H9 (cell line): ENCODE measurements around the gene PRR7. TPM values are rescaled to one million over a fixed set of nuclear protein-coding genes. Genes with fewer than 3 reads are reported as not detected.

Source experiments
- DNase-seq: peaks from one replicate; pipeline ENCODE4 v3.0.0-alpha.2; 2017
- H2AFZ ChIP-seq: one replicate; pipeline ENCODE4 v1.6.1; 2013; ENCODE audit warnings: mild to moderate bottlenecking, low read length, control low read depth, moderate library complexity
- H2AK5ac ChIP-seq: 2 replicates; pipeline ENCODE4 v1.6.1; 2013; ENCODE audit warnings: low read length, control low read depth, mixed read lengths; ENCODE audit not compliant: insufficient read length
- H2BK120ac ChIP-seq: one replicate; pipeline ENCODE4 v1.6.1; 2013; ENCODE audit warnings: low read depth, mild to moderate bottlenecking, low read length, control low read depth, inconsistent platforms; ENCODE audit not compliant: poor library complexity, severe bottlenecking
- H2BK12ac ChIP-seq: 2 replicates; pipeline ENCODE4 v1.6.1; 2013; ENCODE audit warnings: low read length, control low read depth, mixed read lengths, low read depth; ENCODE audit not compliant: insufficient read length
- H2BK15ac ChIP-seq: 2 replicates; pipeline ENCODE4 v1.6.1; 2013; ENCODE audit warnings: low read depth, low read length, control low read depth
- H2BK20ac ChIP-seq: one replicate; pipeline ENCODE4 v1.6.1; 2013; ENCODE audit warnings: low read depth, mild to moderate bottlenecking, low read length, control low read depth, inconsistent platforms; ENCODE audit not compliant: poor library complexity, severe bottlenecking
- H2BK5ac ChIP-seq: 2 replicates; pipeline ENCODE4 v1.6.1; 2013; ENCODE audit warnings: low read length, control low read depth, mixed read lengths; ENCODE audit not compliant: insufficient read length
- H3K14ac ChIP-seq: 2 replicates; pipeline ENCODE4 v1.6.1; 2013; ENCODE audit warnings: low read length, control low read depth; ENCODE audit not compliant: insufficient read depth
- H3K18ac ChIP-seq: 2 replicates; pipeline ENCODE4 v1.6.1; 2013; ENCODE audit warnings: low read depth, mild to moderate bottlenecking, mixed read lengths, low read length, control low read depth; ENCODE audit not compliant: insufficient read length
- H3K23ac ChIP-seq: 2 replicates; pipeline ENCODE4 v1.6.1; 2013; ENCODE audit warnings: low read length, control low read depth, mixed read lengths, low read depth; ENCODE audit not compliant: insufficient read length
- H3K23me2 ChIP-seq: 2 replicates; pipeline ENCODE4 v1.6.1; 2013; ENCODE audit warnings: low read depth, mild to moderate bottlenecking, mixed read lengths, low read length, control low read depth; ENCODE audit not compliant: insufficient read length, poor library complexity, severe bottlenecking
- H3K27ac ChIP-seq: 2 replicates; pipeline ENCODE4 v1.5.1; 2013; ENCODE audit warnings: low read length, control low read depth, mixed read lengths, low read depth; ENCODE audit not compliant: insufficient read length
- H3K27me3 ChIP-seq: 2 replicates; pipeline ENCODE4 v1.6.1; 2013; ENCODE audit warnings: low read length, control low read depth, inconsistent platforms; ENCODE audit not compliant: insufficient read depth
- H3K4ac ChIP-seq: 2 replicates; pipeline ENCODE4 v1.6.1; 2013; ENCODE audit warnings: low read depth, mild to moderate bottlenecking, control low read depth, inconsistent platforms, low read length, moderate library complexity
- H3K4me1 ChIP-seq: 2 replicates; pipeline ENCODE4 v1.6.1; 2013; ENCODE audit warnings: low read length, control low read depth, inconsistent platforms; ENCODE audit not compliant: insufficient read depth
- H3K4me2 ChIP-seq: 2 replicates; pipeline ENCODE4 v1.6.1; 2013; ENCODE audit warnings: low read length, control low read depth, mixed read lengths; ENCODE audit not compliant: insufficient read length, insufficient read depth
- H3K56ac ChIP-seq: 2 replicates; pipeline ENCODE4 v1.6.1; 2013; ENCODE audit warnings: low read depth, mild to moderate bottlenecking, mixed read lengths, low read length, control low read depth; ENCODE audit not compliant: insufficient read length
- H3K79me1 ChIP-seq: 2 replicates; pipeline ENCODE4 v1.6.1; 2013; ENCODE audit warnings: low read depth, mild to moderate bottlenecking, moderate library complexity, low read length, control low read depth, inconsistent platforms; ENCODE audit not compliant: insufficient read depth, poor library complexity, severe bottlenecking
- H3K79me2 ChIP-seq: 2 replicates; pipeline ENCODE4 v1.6.1; 2013; ENCODE audit warnings: low read length, control low read depth, inconsistent platforms; ENCODE audit not compliant: insufficient read depth
- H3K9ac ChIP-seq: 2 replicates; pipeline ENCODE4 v1.6.1; 2013; ENCODE audit warnings: low read length, control low read depth, mixed read lengths; ENCODE audit not compliant: insufficient read length; ENCODE audit errors: extremely low read depth
- H3K9me3 ChIP-seq: one replicate; pipeline ENCODE4 v1.6.1; 2013; ENCODE audit warnings: low read depth, low read length, inconsistent platforms; ENCODE audit not compliant: control insufficient read depth
- H3T11ph ChIP-seq: one replicate; pipeline ENCODE4 v1.6.1; 2013; ENCODE audit warnings: mild to moderate bottlenecking, low read length, control low read depth, inconsistent platforms
- H4K20me1 ChIP-seq: one replicate; pipeline ENCODE4 v1.6.1; 2013; ENCODE audit not compliant: control insufficient read depth, insufficient read length, insufficient read depth
- H4K5ac ChIP-seq: 2 replicates; pipeline ENCODE4 v1.6.1; 2013; ENCODE audit warnings: low read depth, mild to moderate bottlenecking, mixed read lengths, low read length, control low read depth; ENCODE audit not compliant: insufficient read length
- H4K8ac ChIP-seq: replicated peaks from 2 replicates; pipeline ENCODE4 v1.6.1; 2013; ENCODE audit warnings: low read length, control low read depth, mixed read lengths, low read depth; ENCODE audit not compliant: insufficient read length
- H4K91ac ChIP-seq: 2 replicates; pipeline ENCODE4 v1.6.1; 2013; ENCODE audit warnings: low read depth, mild to moderate bottlenecking, moderate library complexity, mixed read lengths, low read length, control low read depth; ENCODE audit not compliant: insufficient read length
- H3K27ac Mint-ChIP-seq, 3 experiments: 2 replicates in 2 of 3; 3 replicates in 1 of 3; pipeline ENCODE4 v1.8.0; 2020 to 2021; ENCODE audit warnings: mixed read lengths in 3 of 3, mild to moderate bottlenecking in 1 of 3, moderate library complexity in 1 of 3
- H3K27me3 Mint-ChIP-seq: 2 replicates; pipeline ENCODE4 v1.8.0; 2021; ENCODE audit warnings: low read depth, mild to moderate bottlenecking, moderate library complexity, mixed read lengths
- H3K36me3 Mint-ChIP-seq, 3 experiments: 2 replicates in 2 of 3; 3 replicates in 1 of 3; pipeline ENCODE4 v1.8.0; 2020 to 2021; ENCODE audit warnings: low read depth in 3 of 3, mixed read lengths in 3 of 3; ENCODE audit not compliant: insufficient read depth in 1 of 3
- H3K4me1 Mint-ChIP-seq, 2 experiments: 2 replicates each; pipeline ENCODE4 v1.8.0; 2020; ENCODE audit warnings: mixed read lengths in 2 of 2
- H3K4me3 Mint-ChIP-seq, 2 experiments: 2 replicates in 1 of 2; 3 replicates in 1 of 2; pipeline ENCODE4 v1.8.0; 2020 to 2021; ENCODE audit warnings: mild to moderate bottlenecking in 2 of 2, mixed read lengths in 2 of 2, moderate library complexity in 1 of 2
- H3K9me3 Mint-ChIP-seq, 2 experiments: 2 replicates in 1 of 2; 3 replicates in 1 of 2; pipeline ENCODE4 v1.8.0; 2020; ENCODE audit warnings: mild to moderate bottlenecking in 2 of 2, mixed read lengths in 2 of 2, moderate library complexity in 1 of 2
- WGBS: extraction: QIAGEN DNeasy Blood & Tissue Kit; methylation state at CpG from one replicate; pipeline ENCODE4 v1.1.7; 2013; ENCODE audit warnings: missing lambda C conversion rate, low lambda C conversion rate, mixed read lengths; ENCODE audit not compliant: insufficient read length; ENCODE audit errors: extremely low coverage; 5-methylcytosine and 5-hydroxymethylcytosine counted together
- total RNA-seq: library from RNA; stranded (reverse); gene quantifications from 2 replicates; pipeline ENCODE4 v1.2.1, GENCODE V29; 2021
- TF ChIP-seq, protein P1 (sequence below): fragments of 200-600 bp; sonication (generic); conservative IDR thresholded peaks from 3 replicates; pipeline ENCODE4 v1.8.0; 2021; ENCODE audit warnings: antibody characterized with exemption, mild to moderate bottlenecking

Gene PRR7
- total RNA-seq, 1 experiment from 2014 or later: 9.6 TPM

- no peak overlapping the region for H2BK120ac ChIP-seq
- no peak overlapping the region for H4K8ac ChIP-seq
- H2BK12ac ChIP-seq: no peak overlapping the region
- no peaks in the 10 kb centered on the region for H3K9me3 ChIP-seq
- no peak overlapping the region for H3K18ac ChIP-seq
- H4K91ac ChIP-seq: no peak overlapping the region
- Mint-ChIP-seq H3K36me3 (peaks cover 11 to 30% (median 19%) of the 10 kb centered on the region in 3 experiments), H3K27ac (no peak overlapping the region), H3K9me3 (no peaks in the 10 kb centered on the region; a peak in 1 of 5 replicates), H3K4me3 (peak overlapping the region; percentile 49 to 71; a peak in 4 of 5 replicates), H3K4me1 (peaks cover 40 to 43% of the 10 kb centered on the region in 2 experiments), H3K27me3 (peaks cover 33% of the 10 kb centered on the region)
- no peak overlapping the region for H4K5ac ChIP-seq
- no peaks in the 10 kb centered on the region for H3K79me1 ChIP-seq
- no peak overlapping the region for H2BK5ac ChIP-seq
- no peak overlapping the region for H3K56ac ChIP-seq
- no peaks in the 10 kb centered on the region for H3K79me2 ChIP-seq
- no peak overlapping the region for H3K4me2 ChIP-seq
- peaks cover 14% of the 10 kb centered on the region for H3K23me2 ChIP-seq
- no peak overlapping the region for H3K9ac ChIP-seq
- TF ChIP-seq, protein P1, sequence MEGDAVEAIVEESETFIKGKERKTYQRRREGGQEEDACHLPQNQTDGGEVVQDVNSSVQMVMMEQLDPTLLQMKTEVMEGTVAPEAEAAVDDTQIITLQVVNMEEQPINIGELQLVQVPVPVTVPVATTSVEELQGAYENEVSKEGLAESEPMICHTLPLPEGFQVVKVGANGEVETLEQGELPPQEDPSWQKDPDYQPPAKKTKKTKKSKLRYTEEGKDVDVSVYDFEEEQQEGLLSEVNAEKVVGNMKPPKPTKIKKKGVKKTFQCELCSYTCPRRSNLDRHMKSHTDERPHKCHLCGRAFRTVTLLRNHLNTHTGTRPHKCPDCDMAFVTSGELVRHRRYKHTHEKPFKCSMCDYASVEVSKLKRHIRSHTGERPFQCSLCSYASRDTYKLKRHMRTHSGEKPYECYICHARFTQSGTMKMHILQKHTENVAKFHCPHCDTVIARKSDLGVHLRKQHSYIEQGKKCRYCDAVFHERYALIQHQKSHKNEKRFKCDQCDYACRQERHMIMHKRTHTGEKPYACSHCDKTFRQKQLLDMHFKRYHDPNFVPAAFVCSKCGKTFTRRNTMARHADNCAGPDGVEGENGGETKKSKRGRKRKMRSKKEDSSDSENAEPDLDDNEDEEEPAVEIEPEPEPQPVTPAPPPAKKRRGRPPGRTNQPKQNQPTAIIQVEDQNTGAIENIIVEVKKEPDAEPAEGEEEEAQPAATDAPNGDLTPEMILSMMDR: peak; percentile 22; the same call in 1 of the 3 replicates
- H4K20me1 ChIP-seq: no peaks in the 10 kb centered on the region
- H3K23ac ChIP-seq: no peak overlapping the region
- H2AFZ ChIP-seq: no peak overlapping the region
- H3K14ac ChIP-seq: no peak overlapping the region
- no peak overlapping the region for H3K4ac ChIP-seq
- H3K4me1 ChIP-seq: no peaks in the 10 kb centered on the region
- no peak overlapping the region for H2BK20ac ChIP-seq
- H3T11ph ChIP-seq: no peak overlapping the region
- H3K27ac ChIP-seq: no peak overlapping the region
- H3K27me3 ChIP-seq: peaks cover 4% of the 10 kb centered on the region; the same call in 1 of the 2 replicates
- no CpG with 5 or more reads among the region's 17 CpGs for WGBS
- H2BK15ac ChIP-seq: no peak overlapping the region
- no peak overlapping the region for H2AK5ac ChIP-seq
- no peak for DNase-seq
Measured at GRCh38 chr5:177452688-177453638, 6.3 kb downstream of the PRR7 start.
